Measurements from ENCODE around the gene MOXD1. TPM values are rescaled to one million over a fixed set of nuclear protein-coding genes. Genes with fewer than 3 reads are reported as not detected.

The MOXD1 gene
- total and polyA plus RNA-seq, 4 donors = 4.5 to 37.5 (median 17.7) TPM

DNA sequence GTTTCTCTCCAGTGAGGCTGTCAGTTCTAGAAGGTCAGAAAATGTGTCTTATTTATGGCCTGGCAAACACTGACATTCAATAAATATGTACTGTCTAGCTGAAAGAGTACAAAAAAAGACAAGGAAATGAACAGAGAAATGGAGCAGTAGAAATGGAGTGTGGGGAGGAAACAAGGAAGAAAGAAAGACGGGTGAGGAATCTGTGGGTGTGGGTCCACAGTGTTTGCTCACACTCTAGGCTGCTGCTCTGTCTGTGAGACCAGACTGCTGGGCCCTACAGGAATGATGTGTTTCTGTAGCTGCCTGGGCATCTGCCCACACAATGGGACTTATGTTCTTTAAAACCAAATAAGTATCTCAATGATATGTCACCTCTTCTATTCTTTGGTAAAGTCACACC, 114.2 kb downstream of the MOXD1 start:
- no peak overlapping the region for H3K9ac ChIP-seq (ENCODE audit: insufficient read depth in 1 of 2, low read length in 2 of 2)
- TF ChIP-seq, protein P1, sequence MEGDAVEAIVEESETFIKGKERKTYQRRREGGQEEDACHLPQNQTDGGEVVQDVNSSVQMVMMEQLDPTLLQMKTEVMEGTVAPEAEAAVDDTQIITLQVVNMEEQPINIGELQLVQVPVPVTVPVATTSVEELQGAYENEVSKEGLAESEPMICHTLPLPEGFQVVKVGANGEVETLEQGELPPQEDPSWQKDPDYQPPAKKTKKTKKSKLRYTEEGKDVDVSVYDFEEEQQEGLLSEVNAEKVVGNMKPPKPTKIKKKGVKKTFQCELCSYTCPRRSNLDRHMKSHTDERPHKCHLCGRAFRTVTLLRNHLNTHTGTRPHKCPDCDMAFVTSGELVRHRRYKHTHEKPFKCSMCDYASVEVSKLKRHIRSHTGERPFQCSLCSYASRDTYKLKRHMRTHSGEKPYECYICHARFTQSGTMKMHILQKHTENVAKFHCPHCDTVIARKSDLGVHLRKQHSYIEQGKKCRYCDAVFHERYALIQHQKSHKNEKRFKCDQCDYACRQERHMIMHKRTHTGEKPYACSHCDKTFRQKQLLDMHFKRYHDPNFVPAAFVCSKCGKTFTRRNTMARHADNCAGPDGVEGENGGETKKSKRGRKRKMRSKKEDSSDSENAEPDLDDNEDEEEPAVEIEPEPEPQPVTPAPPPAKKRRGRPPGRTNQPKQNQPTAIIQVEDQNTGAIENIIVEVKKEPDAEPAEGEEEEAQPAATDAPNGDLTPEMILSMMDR (IDR thresholded peaks at IDR 0.05; ENCODE audit: control extremely low read depth, extremely low read depth) = no peak
- WGBS, 2 donors = 33 to 50% methylated on average over 1 of the region's 1 CpG
- H3K27ac ChIP-seq (ENCODE audit: low read depth in 1 of 2, low read length in 1 of 2) = no peak overlapping the region
- no peaks in the 10 kb centered on the region for H3K9me3 ChIP-seq (ENCODE audit: control insufficient read depth in 4 of 4, insufficient read depth in 3 of 4, low read length in 3 of 4)
- ATAC-seq (ENCODE audit: insufficient read depth, low FRiP score) (no peak), DNase-seq (no peak)
- H3K4me3 ChIP-seq = no peak overlapping the region
- H3K27me3 ChIP-seq (ENCODE audit: control insufficient read depth in 3 of 3, insufficient read depth in 3 of 3, low read length in 2 of 3) = no peaks in the 10 kb centered on the region
- H3K4me1 ChIP-seq (ENCODE audit: control insufficient read depth in 5 of 5, insufficient read depth in 5 of 5, low read length in 5 of 5) = peaks cover 0 to 2% (median 0%) of the 10 kb centered on the region in 5 donors
- H3K36me3 ChIP-seq (ENCODE audit: control insufficient read depth in 4 of 4, insufficient read depth in 4 of 4, low read length in 4 of 4) = no peaks in the 10 kb centered on the region

DNA sequence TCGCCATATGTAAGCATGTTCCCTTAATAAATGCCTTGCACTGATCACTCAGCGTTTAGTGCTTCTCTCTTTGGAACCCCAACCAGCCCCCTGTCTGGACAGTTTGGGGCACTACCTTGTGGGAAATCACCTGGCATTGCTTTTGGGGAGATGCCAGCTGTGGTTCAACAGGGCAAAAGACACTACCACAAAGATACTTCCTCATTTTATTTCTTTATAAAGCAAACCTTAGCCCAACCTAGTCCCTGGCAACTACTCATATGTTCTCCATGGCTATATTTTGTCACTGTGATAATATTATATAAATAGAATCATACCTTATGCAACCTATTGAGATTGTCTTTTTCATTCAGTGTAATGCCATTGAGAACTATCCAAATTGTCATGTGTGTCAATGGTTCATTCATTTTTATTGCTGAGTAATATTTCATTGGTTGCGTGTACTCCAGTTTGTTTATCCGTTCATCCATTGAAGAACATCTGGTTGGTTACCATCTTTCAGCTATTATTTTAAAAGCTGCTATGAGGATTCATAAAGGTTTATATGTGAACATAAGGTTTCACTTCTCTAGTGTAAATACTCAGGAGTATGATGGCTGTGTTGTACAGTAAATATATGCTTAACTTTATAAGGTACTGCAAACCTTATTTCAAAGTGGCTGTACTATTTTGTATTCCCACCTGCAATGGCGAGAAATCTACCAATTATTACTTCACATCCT, 114.8 kb downstream of the MOXD1 start:
- Histone ChIP-seq H3K36me3 (ENCODE audit: control insufficient read depth in 4 of 4, insufficient read depth in 4 of 4, low read length in 4 of 4) (no peaks in the 10 kb centered on the region), H3K4me1 (ENCODE audit: control insufficient read depth in 5 of 5, insufficient read depth in 5 of 5, low read length in 5 of 5) (peaks cover 0 to 2% (median 0%) of the 10 kb centered on the region in 5 donors), H3K27me3 (ENCODE audit: control insufficient read depth in 3 of 3, insufficient read depth in 3 of 3, low read length in 2 of 3) (no peaks in the 10 kb centered on the region), H3K9ac (ENCODE audit: insufficient read depth in 1 of 2, low read length in 2 of 2) (no peak overlapping the region), H3K4me3 (no peak overlapping the region), H3K27ac (ENCODE audit: low read depth in 1 of 2, low read length in 1 of 2) (no peak overlapping the region), H3K9me3 (ENCODE audit: control insufficient read depth in 4 of 4, insufficient read depth in 3 of 4, low read length in 3 of 4) (no peaks in the 10 kb centered on the region)
- TF ChIP-seq, protein P1 (IDR thresholded peaks at IDR 0.05; ENCODE audit: control extremely low read depth, extremely low read depth) = no peak
- WGBS, 2 donors = 78 to 81% methylated on average over 5 of the region's 5 CpGs
- DNase-seq (no peak), ATAC-seq (ENCODE audit: insufficient read depth, low FRiP score) (no peak)

DNA sequence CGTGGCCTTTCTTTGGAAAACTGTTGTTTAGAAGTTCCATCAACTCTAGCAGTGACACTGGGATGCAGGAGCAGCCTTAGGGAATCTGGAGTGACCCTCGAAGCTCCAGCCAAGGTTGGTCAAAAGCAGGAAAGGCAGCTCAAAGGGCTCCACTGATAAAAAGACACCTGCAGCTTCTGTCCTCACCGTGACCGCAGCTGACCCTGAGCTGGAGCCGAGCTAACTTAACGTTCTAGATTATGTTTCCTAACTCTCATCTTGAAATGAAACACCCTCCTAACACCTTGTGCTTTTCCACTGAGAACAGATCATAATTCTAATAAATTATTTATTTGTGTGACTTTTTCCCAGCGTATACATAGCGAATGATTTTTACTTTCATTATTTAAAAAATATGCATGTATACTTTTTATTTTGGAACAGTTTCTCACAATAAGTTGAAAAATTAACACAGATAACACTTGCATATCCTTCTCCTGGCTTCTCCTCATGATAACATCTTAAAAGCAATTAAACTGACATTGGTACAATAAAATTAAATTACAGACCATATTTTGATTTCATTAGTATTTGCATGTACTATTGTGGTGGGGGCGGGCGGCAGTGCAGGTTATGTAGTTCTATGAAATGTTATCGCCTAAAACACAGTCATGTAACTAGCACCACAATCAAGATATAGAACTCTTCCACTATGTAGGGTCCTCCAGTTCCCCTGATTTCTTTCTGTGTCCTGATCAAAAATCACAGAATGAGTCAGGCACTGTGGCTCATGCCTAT, 116.1 kb downstream of the MOXD1 start:
- no peaks in the 10 kb centered on the region for H3K36me3 ChIP-seq (ENCODE audit: control insufficient read depth in 4 of 4, insufficient read depth in 4 of 4, low read length in 4 of 4)
- no peak overlapping the region for H3K4me3 ChIP-seq
- 86 to 89% methylated on average over 11 of the region's 11 CpGs for WGBS, 2 donors
- H3K27me3 ChIP-seq (ENCODE audit: control insufficient read depth in 3 of 3, insufficient read depth in 3 of 3, low read length in 2 of 3) = no peaks in the 10 kb centered on the region
- H3K27ac ChIP-seq (ENCODE audit: low read depth in 1 of 2, low read length in 1 of 2) = no peak overlapping the region
- H3K9ac ChIP-seq (ENCODE audit: insufficient read depth in 1 of 2, low read length in 2 of 2) = no peak overlapping the region
- H3K4me1 ChIP-seq (ENCODE audit: control insufficient read depth in 5 of 5, insufficient read depth in 5 of 5, low read length in 5 of 5) = peaks cover 0 to 2% (median 0%) of the 10 kb centered on the region in 5 donors
- H3K9me3 ChIP-seq (ENCODE audit: control insufficient read depth in 4 of 4, insufficient read depth in 3 of 4, low read length in 3 of 4) = no peaks in the 10 kb centered on the region
- no peak for ATAC-seq (ENCODE audit: insufficient read depth, low FRiP score)
- TF ChIP-seq, protein P1 (IDR thresholded peaks at IDR 0.05; ENCODE audit: control extremely low read depth, extremely low read depth) = no peak
- no peak for DNase-seq

Data from lung (tissue), 12 donors.